Measurements from ENCODE around the gene ANKS1B.

DNA sequence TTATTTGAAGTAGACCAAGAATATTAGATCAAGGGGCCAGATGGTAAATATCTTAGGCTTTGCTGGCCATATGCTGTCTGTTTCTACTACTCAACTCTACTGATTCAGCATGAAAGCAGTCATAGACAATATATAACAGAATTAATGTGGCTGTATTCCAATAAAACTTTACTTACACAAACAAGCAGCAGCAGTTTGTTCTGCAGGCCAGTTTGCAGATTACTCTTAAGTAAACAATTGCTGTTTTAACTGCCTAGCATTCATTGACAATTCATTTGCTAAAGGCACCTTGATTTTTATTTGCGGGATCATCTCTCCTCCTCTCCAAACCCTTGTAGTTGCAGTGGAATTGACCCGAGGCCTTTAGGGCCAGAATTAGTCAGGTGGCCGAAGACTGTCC lies 431.3 kb downstream of the ANKS1B start:
- no peak for TF ChIP-seq GATA2 (IDR thresholded peaks at IDR 0.05; ENCODE audit: low read depth, low read length)
- TF ChIP-seq GATA3 (IDR thresholded peaks at IDR 0.05; ENCODE audit: low read depth, low read length), result no peak

Measured in SH-SY5Y (cell line).